ENCODE results near the gene THAP7.

GRCh38 chr22:20992056-20992442 is 9.9 kb downstream of the THAP7 start:
- no peak for TF ChIP-seq CTCF (conservative IDR thresholded peaks at IDR 0.05; ENCODE audit: low read depth, low read length)
- no peak for TF ChIP-seq EZH2 (IDR thresholded peaks at IDR 0.05; ENCODE audit: borderline replicate concordance, low read depth, low read length, poor library complexity, severe bottlenecking)

Measured in A673 (cell line).